ENCODE results near the gene JAG2.

JAG2 gene

DNA sequence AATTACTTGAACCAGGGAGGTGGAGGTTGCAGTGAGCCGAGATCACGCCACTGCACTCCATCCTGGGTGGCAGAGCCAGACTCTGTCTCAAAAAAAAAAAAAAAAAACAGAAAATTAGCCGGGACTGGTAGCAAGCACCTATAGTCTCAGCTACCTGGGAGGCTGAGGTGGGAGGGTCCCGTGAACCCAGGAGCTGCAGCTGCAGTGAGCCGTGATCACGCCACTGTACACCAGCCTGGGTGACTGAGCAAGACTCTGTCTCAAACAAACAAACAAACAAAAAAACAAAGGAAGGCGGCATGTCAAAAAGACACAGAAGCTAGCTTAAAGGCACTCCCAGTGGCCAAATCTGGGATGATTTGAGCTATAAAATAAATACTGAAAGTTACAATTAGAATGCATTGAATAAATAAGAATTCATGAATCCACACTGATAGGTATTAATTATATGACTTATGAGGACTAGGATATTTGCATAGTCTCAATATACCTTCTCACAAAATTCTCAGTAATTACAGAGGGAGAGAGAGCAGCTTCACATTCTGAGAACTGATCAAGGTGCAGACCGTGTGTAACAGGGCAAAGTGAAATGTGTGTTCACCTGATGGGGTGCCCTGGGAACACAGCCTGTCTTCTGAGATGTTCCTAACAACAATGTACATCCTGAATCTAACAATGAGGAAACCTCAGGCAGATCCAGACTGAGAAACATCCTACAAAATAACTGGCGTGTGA lies 60.6 kb downstream of the JAG2 start:
- DNase-seq (ENCODE audit: extremely low read depth, low read depth), result no peak
- TF ChIP-seq, protein P1, sequence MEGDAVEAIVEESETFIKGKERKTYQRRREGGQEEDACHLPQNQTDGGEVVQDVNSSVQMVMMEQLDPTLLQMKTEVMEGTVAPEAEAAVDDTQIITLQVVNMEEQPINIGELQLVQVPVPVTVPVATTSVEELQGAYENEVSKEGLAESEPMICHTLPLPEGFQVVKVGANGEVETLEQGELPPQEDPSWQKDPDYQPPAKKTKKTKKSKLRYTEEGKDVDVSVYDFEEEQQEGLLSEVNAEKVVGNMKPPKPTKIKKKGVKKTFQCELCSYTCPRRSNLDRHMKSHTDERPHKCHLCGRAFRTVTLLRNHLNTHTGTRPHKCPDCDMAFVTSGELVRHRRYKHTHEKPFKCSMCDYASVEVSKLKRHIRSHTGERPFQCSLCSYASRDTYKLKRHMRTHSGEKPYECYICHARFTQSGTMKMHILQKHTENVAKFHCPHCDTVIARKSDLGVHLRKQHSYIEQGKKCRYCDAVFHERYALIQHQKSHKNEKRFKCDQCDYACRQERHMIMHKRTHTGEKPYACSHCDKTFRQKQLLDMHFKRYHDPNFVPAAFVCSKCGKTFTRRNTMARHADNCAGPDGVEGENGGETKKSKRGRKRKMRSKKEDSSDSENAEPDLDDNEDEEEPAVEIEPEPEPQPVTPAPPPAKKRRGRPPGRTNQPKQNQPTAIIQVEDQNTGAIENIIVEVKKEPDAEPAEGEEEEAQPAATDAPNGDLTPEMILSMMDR (IDR thresholded peaks at IDR 0.05; ENCODE audit: low read depth, low read length, missing control alignments), result no peak
- no peak overlapping the region for H3K4me3 ChIP-seq (replicated peaks; ENCODE audit: low read depth, low read length)

GRCh38 chr14:105107351-105107750 lies 61.2 kb downstream of the JAG2 start:
- no peak overlapping the region for H3K4me3 ChIP-seq (replicated peaks; ENCODE audit: low read depth, low read length)
- DNase-seq (ENCODE audit: extremely low read depth, low read depth), result no peak
- TF ChIP-seq, protein P1 (IDR thresholded peaks at IDR 0.05; ENCODE audit: low read depth, low read length, missing control alignments), result no peak

GRCh38 chr14:105105158-105105557 lies 63.4 kb downstream of the JAG2 start:
- no peak overlapping the region for H3K4me3 ChIP-seq (replicated peaks; ENCODE audit: low read depth, low read length)
- TF ChIP-seq, protein P1 (IDR thresholded peaks at IDR 0.05; ENCODE audit: low read depth, low read length, missing control alignments), result no peak
- no peak for DNase-seq (ENCODE audit: extremely low read depth, low read depth)

DNA sequence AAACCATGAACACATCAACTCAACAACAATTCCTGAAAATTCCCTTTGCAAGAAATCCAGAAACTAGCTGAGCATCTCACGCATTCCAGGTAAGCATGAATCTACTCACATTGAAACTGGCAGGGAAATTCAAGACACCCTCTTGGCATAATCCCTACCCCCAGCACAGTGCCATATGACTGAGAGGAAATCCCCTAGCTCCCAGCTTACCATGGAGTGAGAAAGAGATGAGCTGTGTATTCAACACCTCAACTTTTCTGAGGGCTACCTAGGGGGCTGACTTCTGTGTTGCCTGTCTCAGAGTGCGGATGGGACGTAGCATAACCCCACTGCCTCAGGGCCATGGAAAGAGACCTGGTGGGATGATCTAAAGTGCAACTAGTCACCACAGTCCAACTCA lies 65.7 kb downstream of the JAG2 start:
- TF ChIP-seq, protein P1 (IDR thresholded peaks at IDR 0.05; ENCODE audit: low read depth, low read length, missing control alignments), result no peak
- no peak for DNase-seq (ENCODE audit: extremely low read depth, low read depth)
- H3K4me3 ChIP-seq (replicated peaks; ENCODE audit: low read depth, low read length), result no peak overlapping the region

DNA sequence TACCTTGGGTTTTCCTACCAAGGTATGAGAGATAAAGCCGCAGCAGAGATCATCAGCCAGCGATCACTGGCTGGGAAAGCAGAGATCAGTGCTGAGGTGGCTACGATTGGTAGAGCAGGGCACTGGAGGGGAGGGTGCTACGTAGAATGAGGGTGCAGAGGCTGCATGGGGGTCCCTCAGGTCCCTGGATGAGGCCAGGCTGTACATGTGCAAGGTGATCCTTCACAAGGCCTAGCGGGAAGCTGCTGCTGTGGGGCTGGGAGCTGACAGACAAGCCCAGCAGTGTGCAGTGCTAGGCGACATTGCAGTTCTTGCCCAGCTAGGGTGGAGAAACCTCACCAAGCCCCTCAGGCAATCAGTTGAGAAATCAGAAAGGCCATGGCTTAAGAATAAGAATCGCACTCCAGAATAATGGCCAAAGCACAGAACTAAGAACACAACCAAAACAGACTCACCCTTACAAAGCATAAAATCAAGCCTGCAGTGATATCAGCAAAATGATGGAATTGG lies 66.2 kb downstream of the JAG2 start:
- H3K4me3 ChIP-seq (replicated peaks; ENCODE audit: low read depth, low read length), result no peak overlapping the region
- TF ChIP-seq, protein P1 (IDR thresholded peaks at IDR 0.05; ENCODE audit: low read depth, low read length, missing control alignments), result no peak
- DNase-seq (ENCODE audit: extremely low read depth, low read depth), result no peak

GRCh38 chr14:105100910-105101309 lies 67.7 kb downstream of the JAG2 start:
- no peak overlapping the region for H3K4me3 ChIP-seq (replicated peaks; ENCODE audit: low read depth, low read length)
- DNase-seq (ENCODE audit: extremely low read depth, low read depth), result no peak
- TF ChIP-seq, protein P1 (IDR thresholded peaks at IDR 0.05; ENCODE audit: low read depth, low read length, missing control alignments), result no peak

All from HFF-Myc (cell line).